ENCODE measurements around the gene TNKS2.
"Not testable (repeated sequence)": the region's sequence is repeated elsewhere in the genome, so short reads cannot be mapped to it uniquely, and the experiment has no call there.

TNKS2 gene

DNA sequence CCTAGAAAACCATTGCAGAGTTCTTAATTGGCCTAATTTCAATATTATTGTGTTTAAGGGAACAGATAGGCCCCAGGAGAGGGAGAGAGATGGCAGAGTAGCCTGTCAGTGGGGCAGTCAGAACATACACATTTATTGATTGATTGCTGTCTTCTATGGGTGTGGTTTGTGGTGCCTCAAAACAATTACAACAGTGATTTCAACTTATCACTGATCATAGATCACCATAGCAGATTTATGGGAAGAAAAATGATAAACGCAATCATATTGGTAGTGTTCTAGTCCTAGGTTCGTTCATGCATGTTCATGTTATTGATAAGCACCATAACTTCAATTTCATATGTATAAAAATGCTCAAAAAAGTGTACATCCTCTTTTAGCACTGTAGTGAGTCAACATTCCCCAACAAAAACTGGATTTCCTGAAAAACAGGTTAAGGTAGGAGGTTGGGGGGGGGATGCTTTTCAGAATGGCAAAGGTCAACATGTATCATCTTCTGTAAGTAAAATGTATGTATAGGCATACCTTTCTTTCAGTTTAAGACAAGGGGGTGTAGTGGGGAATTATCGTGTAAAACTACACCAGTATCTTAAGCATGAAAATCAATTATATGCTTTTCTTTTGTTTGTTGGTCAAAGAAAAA lies 1.1 kb upstream of the TNKS2 start:
- DNase-seq = no peak

DNA sequence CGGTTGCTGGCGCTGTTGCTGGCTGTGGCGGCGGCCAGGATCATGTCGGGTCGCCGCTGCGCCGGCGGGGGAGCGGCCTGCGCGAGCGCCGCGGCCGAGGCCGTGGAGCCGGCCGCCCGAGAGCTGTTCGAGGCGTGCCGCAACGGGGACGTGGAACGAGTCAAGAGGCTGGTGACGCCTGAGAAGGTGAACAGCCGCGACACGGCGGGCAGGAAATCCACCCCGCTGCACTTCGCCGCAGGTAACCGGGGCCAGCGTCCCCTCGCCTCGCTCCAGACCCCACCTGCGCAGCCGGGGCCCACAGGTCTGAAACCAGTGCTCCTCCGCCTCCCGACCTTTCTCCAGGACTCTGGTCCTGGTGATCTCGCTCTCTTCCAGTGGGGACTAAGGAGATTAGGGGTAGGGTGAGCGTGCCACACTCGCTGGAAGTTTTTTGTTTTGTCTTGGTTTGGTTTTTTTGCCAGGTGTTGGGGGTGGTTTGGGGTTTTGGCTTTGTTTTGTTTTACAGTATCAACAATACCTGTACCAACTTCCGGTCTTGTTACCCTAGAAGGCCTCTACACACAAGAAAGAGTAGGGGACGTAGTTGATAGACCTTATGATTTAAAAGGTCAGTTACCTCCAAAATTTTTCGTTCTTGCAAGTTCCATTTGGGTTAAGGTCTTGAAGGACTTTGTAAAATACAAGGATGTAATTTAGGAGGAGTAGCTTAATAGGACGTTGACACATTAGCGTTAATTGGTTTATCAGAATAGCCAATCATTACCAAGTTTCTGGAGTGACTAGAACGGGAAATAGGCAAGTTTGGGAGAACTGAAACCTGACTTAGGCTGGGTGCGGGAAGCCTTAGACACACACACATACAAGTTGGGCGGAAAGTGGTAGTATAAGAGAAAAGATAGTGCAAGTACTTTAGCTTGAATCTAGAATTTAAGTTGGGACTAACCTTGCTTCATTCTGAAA lies 704 bp downstream of the TNKS2 start:
- DNase-seq = peak; percentile 60

DNA sequence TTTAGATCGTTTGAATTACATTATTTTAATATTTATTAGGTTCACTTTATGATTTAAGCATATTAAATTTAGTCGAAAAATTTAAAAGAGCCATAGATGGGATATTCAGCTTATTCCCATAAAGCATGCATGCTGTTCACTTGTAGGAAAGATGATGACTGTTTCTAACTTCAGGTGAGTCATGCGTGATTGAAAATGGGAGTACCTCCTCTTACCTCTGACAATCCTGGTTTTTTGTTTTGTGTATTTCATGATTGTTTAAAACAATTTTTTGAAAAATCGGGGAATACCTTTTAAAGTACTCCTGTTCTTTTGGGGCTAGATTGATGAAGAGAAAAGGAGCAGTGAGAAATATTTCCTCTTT lies 1.4 kb downstream of the TNKS2 start:
- DNase-seq = no peak

- DNase-seq = no peak
These were observed 2.0 kb downstream of the TNKS2 start for GRCh38 chr10:91800182-91800581.

DNA sequence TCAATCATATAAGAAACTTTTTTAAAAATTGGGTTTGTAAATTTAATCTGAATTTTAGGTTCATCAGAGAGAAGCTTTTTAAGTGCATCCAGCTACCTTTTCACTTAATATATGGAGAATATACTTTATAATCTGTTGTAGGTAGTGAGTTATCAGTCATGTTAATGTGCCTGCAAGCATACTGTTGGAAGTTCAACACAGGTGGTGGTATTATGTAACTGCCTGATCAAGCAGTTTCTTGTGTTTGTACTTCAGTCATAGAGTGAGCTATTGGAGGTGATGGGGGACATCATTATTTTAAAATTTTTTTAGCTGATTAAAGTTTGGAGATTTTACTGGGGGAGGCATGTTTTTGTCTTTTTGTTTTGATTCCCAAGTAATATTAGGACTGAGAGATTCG lies 2.5 kb downstream of the TNKS2 start:
- DNase-seq = no peak

DNA sequence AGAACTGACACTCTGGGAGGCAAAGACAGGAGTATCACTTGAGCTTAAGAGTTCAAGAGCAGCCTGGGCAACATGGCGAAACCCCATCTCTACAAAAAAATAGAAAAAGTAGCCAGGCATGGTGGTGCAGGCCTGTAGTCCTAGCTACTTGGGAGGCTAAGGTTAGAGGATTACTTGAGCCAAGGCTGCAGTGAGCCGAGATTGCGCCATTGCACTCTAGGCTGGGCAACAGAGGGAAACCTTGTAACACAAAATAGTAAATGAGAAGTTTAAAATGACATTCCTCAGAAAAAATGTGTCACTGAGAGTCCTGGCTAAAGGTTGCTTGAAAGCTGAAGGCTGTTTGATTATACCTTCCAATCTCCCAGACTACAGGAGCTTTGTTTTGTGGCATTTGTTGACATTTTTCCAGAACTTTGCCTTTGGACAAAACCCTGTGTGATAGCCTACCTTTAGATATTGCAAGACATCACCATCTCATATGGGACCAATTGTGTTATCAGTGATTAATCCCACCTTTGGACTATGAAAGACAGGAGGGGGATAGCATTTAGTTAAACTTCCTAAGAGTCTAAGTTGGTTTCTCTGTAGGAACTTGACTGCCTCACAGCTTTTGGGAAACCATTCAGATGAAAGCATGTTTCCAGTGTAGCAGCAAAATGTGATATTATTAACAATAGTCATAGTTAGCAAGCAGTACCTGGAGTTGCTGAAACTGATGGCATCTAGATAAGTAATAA lies 5.3 kb downstream of the TNKS2 start:
- DNase-seq = no peak

DNA sequence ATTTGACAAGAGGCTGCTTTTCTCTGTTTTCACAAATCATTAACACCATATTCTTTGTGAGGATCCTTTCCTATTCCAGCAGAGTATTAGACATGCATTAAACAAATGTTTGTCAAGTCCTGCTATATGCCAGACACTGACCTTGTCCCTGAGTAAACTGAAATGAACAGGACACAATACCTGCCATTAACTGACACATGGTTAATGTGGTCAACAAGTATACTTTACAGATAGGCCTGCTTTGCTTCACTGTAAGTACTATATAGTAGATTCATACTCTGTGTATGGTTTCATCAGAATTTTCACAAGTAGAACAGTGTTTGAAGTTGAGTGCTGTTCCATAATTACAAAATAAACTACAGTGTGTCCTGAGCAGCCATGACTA lies 5.9 kb downstream of the TNKS2 start:
- no peak for DNase-seq

DNA sequence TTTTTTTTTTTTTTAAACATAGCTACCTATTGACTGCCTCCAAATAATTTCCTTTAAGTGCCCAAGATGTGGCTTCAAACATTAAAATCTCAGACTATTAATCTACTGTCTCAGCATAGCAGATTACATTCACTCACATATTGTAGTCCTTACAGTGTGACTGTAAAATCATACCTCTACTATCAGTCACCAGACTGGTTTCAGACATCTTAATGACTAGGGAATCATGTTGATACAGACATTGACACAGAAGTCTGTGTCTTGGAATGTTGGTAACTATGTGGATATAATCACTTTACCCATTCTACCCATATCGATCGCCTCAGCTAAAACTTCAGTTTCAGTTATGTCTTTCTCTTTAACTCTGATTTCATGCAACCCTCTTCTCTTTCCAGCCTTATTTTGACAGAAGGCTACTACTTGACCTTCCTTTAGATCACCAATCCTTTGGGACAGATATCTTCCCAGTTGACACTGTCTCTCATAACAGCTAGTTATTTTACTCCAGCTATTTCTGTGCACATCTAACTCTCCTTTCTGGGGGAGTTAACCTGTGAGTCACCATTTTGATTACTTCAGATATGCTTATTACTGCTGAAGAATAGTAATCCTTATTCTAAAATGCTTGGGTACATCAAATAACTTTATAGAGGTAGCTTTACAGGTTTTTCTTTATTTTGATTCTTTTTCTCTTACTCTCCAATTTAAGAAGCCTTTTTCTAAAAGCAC lies 7.0 kb downstream of the TNKS2 start:
- DNase-seq = no peak

DNA sequence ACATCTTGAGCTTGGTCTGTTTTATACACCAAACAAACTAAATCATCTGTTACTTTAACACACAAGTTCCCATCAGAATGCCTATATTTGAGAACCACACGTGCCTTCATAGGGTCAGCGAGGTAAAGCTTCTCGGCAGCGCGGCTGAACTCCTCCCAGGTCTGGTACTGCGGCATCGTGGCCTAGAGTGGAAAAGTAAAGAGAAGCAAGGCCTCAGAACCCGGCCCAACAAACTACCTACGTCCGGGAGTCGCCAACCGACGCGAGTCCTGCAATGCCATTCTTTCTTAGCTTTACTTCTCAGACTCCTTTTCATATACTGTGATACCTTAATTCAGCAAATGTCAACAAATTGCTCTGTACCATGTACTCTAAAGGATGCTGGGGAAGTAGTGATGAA lies 9.0 kb downstream of the TNKS2 start:
- DNase-seq = not testable (repeated sequence)

DNA sequence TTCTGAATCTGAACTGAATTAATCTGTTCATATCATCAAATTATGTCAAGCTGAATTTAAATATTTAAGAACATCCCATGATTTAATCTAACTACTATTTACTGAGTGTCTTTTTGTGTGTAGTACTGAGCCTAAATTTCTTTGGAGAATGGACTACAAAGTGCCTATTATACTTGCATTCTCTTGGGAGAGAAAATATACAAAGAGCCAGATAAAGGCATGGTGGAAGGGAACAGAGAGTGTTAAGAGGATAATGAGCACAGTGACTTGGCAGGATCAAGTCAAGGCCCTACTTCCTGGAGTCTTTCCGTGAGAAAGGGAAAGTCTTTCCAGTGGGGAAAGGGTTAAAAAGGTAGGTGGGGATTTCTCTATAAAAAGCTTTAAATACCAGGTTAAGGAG lies 15.0 kb downstream of the TNKS2 start:
- no peak for DNase-seq

- no peak for DNase-seq
These were observed 18.8 kb downstream of the TNKS2 start for GRCh38 chr10:91816981-91817380.

- no peak for DNase-seq
These were observed 21.9 kb downstream of the TNKS2 start for GRCh38 chr10:91820144-91820543.

- no peak for DNase-seq
These were observed 25.9 kb downstream of the TNKS2 start for GRCh38 chr10:91824076-91824475.

DNA sequence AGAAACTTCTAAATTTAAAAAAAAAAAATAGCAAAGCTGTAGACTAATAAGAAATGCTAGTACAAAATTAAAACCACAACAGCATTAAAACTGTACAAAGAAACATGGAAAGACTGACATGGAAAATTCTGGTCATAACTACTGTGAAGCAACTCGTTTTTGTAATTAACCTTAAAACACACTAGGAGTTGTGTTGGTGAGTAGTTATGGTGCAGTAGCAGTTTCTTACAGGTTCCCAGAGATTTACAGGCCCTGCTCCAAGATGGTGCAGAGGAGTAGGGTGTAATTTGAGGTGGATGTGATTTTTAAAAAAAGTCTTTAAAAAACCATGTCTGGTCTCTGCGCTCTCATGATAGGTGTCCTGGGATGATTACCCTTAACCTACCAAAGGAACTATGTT lies 31.0 kb downstream of the TNKS2 start:
- no peak for DNase-seq

DNA sequence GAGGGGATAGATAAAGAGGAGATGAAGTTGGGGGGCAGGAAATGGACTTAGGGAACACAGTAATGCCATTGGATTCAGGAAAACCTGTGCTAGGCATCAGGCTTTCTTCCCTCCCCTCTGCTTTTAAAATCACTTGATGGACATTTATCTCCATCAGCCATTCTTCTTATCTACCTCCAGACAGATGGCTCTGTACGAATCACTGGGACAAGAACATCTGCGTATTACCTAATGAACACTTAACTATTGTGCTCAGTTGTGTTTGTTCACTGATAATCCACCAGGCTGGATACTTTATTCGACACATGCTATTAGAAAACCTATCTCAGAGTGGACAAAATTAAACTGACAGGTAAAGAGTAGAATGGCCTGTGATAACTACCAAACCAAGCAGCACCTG lies 40.0 kb downstream of the TNKS2 start:
- DNase-seq = no peak

GRCh38 chr10:91843083-91843482 lies 44.9 kb downstream of the TNKS2 start:
- no peak for DNase-seq

DNA sequence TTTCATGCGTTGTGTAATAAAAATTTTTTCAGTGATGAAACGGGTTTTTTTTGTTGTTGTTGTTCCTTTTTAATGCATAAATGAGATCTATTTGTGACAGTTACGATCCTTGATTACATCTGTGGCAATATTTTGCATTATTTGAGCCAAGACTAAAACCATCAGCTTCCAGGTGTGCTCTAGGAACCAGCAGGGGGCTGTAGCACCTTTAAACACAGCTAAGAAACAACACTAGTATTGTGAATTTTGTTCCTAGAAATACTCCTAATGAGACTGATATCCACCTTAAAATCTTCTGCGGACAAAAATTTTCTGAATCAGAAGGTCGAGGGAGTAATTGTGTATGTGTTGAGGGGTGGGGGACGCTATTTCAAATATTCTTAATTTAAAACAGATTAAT lies 58.4 kb downstream of the TNKS2 start:
- DNase-seq = peak; percentile 7

GRCh38 chr10:91860885-91861284 lies 62.7 kb downstream of the TNKS2 start:
- no peak for DNase-seq

GRCh38 chr10:91864099-91864498 lies 65.9 kb downstream of the TNKS2 start:
- no peak for DNase-seq

- no peak for DNase-seq
These were observed 66.5 kb downstream of the TNKS2 start for GRCh38 chr10:91864744-91865143.

DNA sequence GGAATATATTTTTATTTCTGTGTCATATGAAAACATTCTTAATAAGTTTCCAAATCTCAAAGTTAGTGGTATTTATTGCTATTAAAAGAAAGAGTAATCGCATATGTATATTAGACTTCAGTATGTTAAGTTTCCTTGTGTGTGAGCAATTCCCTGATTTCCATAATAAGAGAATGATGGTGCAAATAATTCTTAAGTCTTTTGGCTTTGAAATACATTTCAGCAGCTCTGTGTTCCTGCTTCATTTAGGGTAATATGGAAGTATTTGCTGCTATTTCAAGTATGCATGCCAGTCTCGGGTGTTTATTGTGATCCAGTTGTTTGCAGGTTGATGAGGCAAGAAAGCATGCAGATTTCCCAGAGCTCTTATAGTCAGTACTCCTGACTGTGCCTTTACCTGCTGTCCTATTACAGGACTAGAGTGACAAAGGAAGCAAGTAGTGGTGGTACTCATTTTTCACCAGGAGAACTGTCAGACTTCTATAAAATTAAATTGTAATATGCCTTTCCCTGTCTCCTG lies 67.4 kb downstream of the TNKS2 start:
- DNase-seq = no peak

GRCh38 chr10:91875156-91875555 lies 76.9 kb downstream of the TNKS2 start:
- no peak for DNase-seq

- no peak for DNase-seq
These were observed 77.6 kb downstream of the TNKS2 start for GRCh38 chr10:91875779-91876178.

Measured in CD4-positive, alpha-beta T cell treated with Interleukin-10 for 1 hour (primary cell).